HG03342 (cell line): ENCODE measurements around the gene GTF3C1.
A peak's percentile ranks its signal among the peaks of the same experiment; 100 is the strongest.
"Not testable (repeated sequence)": the region's sequence is repeated elsewhere in the genome, so short reads cannot be mapped to it uniquely, and the experiment has no call there.

Experiments used
- ATAC-seq: cut with Tn5 transposase; IDR thresholded peaks from one replicate; pipeline ENCODE4 v1.9.1; 2021; ENCODE audit warnings: mild to moderate bottlenecking, moderate library complexity; ENCODE audit not compliant: unreplicated experiment

The GTF3C1 gene

DNA sequence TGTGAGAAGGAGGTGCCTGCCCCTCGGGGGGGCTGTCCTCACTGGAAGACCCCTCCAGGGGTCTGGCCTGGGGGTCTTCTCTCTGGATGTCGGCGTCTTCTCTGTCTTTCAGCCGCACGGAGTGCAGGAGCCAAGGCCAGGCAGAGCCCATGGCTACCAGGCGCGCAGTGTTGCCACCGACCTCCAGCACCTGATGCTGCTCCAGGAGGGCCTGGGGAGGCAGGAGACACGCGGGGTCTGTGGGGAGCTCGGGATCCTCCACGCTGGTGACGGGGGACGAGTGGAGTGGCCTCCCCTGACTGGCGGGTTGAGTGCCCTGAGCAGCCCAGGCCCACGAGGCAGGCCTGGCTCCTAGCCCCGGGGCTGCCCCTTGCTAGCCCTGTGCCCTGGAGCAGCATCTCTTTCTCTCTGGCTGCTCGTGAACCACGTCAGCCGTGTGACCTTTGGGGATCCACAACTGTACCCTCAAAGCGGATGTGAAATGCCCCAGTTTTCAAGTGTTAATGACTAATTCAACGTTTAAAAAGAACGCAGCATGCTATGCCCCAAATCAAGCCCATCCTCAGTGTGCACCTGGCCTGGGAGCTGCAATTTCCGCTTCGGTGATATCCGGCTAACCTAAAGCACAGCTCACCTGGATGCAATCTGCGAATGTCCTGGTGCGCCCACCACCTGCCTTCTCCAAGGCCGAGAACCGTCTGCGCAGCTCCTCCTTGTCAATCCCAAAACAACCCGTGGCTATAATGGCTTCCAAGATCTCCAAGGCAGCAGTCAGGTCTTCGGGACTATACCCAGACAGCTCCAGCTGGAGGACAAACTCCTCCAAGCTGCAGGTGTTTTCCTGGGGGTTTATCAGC lies 84.9 kb downstream of the GTF3C1 start:
- no peak for ATAC-seq

DNA sequence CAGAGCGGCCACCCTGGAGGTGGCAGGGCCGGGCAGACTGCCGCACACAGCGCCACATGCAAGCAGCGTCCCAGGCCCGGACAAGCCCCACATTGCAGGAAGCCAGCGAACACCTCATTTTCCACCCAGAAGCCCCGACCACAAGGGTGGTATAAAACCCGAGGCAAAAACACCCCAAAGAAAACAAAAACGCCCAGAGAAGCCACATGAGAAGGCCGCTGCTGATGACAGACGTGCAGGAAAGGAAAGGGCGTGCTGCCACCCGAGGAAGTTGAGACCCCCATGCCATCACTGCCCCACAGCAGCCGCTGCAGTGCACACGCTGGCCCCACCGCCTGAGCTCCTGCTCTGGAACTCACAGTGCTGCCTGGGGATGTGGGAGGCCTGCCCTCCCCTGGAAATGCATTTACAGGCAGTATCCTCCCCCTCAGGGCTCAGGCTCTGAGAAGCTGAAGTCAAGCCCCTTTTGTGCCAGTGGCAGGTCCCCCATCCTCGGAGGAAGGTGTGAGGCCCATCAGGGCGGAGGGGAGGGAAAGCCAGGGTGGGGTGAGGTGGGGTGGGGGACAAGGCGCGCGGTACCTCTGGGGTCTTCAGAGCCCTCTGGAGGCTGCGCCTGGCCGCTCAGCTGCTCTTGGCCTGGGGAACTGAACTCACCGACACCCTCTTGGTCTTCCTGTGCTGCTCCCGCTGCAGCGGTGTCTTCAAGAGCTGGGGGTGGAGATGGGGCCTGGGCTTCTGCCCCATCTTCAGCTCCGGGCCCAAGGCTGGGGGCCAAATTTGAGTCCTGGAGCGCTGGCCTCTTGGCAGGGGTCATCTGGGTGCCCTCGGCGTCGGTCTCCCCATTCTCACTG lies 85.7 kb downstream of the GTF3C1 start:
- ATAC-seq: no peak

DNA sequence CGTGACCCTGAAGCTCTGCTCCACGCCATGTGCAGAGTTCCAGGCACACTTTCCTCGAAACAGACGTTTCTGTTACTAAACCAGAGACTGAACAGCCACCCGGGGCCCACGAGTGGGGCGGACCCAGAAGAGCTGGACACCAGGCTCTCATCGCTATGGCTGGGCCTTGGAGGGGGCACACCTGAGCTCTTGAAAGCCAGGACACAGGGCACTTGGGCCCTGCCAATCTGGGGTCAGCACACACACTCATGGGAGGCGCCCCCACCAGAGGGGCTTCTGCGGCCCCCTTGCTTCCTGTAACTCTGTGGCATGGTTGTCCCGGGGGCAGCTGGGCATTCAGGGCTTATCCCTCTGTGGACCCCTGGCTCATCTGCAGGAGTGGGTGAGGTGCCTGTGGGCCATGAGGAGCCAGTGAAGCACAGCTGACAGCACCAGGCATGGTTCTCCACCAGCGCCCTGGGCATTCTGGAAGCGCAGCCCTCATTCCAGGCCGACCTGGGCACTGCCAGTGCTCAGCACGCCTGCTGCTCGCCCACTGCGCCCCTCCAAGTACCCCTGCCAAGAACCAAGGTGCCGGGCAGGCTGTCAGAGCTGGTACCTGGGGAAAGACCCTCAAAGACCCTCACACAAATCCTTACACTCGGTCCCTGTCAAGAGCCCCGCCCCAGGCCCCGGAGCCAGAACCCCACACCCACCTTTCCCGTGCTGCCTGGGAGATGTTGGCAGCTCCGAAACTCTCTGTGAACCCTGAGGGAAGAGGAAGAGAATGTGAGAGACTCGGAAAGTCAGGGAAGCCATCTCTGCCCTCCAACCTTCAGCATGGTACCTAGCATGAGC lies 86.6 kb downstream of the GTF3C1 start:
- no peak for ATAC-seq

DNA sequence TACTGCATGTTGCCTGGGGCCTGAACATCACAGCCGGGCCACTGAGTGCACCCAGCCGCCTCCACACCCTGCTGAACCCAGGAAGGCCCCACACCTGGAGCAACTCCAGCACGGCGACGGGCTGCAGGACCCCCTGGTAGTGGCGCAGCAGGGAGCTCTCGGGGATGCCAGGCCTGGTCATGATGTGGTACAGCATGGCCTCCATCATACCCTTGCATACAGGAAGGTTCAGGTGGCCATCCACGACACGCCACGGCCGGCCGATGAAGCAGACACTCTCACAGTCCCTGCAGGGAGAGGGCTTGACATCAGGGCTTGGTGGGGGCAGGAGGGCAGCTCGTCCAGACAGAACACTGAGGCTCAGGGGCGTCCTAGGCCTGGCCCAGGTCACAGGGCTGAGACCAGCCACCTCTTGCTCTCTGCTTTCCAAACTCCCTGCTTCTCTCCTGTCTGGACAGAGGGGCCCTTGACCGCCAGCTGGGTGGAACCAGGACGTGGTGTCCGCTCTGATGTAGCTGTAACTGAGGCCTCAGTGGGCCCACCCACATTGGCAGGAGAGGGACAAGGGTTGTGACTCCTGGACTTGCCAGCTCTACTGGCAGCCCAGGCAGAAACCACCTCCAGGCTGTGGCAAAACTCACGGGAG lies 87.4 kb downstream of the GTF3C1 start:
- no peak for ATAC-seq

DNA sequence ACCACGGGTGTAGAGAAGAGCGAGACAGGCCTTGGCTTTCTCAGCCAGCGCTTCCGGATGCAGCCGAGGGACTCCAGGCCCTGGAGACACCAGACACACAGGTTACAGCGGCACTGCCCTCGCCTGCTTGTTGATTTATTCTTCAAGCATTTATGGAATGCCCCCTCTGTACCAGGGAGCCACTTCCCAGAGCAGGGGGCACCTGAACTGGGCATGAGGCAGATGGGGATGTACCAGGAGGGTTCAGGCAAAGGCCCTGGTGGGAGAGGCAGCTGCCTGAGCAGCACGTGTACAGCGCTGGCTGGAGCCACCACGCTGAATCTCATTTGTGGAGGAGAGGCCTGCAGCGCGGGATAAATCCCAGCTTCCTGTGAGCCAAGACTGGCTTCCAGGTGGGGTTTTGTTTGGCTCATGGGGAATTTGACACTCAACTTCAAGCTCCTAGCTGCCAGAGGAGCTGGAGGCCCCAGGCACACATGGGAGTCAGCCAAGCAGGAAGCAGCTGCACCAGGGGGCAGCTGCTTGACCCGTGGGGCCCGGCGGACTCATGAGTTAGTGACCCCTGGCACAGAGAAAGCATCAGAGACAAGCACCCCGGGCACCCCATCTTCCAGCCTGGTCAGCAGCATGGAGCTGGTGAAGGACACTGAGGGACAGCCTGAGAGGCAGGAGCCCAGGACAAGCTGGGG lies 88.1 kb downstream of the GTF3C1 start:
- no peak for ATAC-seq

DNA sequence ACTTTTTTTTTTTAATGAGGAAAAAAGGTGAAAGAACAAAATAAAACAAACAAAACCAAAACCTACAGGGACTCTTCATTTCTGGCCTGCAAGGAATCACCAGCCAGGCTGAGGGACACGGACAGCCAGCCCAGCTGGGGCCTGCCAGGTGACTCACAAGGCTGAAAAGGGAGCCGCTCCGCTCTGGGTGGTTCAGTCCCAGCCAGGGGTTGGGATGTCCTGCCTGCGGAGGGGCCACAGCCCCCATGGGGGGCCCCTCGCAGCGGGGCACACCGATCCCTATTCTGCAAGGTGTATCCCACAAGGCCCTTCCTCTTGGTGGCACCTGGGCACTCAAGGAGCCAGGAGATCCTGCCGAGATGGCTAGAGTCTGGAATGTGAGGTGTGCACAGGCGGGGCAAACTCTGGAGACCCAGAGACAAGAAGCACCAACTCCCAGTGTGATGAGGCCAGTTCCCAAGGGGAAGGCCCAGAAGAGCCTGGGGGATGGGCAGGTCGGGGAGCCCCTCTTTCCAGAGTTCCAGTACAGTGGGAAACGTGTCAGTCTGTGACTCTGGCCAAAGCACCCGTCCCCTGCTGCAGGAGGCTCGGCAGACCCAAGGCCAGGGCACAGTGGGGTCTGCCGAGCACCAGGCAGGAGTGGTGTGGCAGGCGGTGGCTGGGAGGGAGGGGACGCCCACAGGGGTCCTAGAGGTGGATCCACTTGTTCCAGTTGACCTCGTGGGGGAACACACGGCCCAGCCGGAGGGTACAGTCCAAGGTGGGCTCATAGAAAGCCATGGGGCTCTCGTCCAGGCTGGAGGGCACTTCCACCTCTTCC lies 88.8 kb downstream of the GTF3C1 start:
- ATAC-seq: no peak

DNA sequence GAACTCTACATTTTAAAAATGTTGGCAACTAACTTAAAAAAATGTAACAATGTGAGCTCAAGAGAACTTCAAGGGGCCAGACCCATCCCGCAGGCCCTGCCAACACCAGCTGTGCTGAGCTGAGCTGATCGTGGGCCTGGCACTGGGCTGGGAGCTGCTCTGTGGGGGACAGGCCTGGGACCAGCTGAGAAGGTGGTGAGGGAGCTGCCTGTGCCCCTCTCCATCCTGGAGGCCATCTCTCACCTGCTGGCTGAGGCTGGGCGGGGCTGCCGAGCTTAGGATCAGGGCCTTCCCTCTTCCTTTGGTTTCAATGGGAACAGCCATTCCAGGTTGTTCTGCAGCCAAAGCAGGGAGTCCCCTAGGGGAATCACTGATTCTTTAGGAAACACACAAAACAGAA lies 89.5 kb downstream of the GTF3C1 start:
- ATAC-seq: no peak

DNA sequence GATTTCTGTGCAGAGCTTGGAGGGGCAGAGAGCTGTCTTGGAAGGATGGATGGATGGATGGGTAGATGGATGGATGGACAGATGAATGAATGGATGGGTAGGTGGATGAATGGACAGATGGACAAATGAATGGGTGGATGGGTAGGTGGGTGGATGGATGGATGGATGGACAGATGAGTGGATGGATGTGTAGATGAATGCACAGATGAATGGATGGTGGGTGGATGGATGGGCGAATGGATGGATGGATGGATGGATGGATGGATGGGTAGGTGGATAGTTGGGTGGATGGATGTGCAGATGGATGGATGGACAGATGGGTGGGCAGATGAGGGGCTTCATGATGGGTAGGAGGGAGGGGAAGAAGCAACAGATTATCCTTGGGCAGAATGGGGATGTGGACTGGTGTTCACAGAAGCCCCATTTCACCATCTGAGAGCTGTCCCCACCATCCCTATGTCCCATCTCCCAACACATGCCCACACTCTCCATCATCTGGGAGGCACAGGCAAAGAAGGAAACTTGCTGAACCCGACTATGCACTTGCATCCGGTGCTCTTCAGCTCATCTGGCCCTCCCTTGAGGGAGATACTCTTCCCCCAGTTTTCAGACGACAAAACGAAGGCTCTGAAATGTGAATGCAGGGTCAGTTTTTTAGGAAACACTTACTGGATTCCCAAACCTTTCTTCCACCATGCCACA lies 90.6 kb downstream of the GTF3C1 start:
- no peak for ATAC-seq

DNA sequence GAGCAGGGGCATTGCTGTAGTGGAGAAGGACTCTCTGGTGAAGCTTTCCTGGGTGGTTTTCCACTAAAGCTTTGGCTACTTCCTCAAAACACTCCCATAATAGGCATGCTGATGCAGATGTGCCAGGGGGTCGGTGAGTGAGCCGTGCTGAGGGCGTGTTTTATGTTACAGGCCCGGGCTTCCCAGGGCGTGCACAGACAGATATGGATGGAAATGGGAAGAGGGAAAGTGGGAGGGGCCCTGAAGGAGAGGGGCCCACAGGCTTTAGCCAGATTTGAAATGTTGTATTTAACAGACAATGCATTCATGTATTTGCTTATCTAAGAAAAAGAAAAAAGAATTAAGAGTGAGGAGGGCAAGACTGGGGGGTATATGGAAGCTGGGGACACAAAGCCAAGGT lies 91.5 kb downstream of the GTF3C1 start:
- ATAC-seq: no peak

DNA sequence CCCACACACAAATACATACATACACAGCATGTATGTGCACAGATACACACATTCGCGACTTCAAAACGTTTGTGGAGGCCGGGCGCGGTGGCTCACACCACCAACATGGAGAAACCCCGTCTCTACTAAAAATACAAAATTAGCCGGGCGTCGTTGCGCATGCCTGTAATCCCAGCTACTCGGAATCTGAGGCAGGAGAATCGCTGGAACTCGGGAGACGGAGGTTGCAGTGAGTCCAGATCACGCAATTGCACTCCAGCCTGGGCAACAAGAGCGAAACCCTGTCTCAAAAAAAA lies 92.2 kb downstream of the GTF3C1 start:
- not testable (repeated sequence) for ATAC-seq

DNA sequence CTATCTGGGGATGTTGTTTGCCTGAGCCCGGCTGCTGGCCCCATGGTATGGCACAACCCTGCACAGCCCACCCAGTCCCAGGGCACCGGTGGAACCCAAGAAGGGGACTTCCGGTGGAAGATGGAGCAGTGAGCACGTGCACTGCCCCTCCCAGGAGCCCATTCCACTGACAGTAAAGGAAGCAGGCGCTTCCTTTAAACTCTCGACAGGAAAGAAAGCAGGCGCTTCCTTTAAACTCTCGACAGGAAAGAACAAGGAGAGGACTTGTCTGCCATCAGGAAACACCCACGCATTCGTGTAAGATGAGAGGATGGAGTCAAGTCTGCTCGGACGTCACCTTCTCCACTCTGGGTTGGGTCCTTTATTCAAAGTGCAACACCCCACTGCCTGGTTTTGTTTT lies 94.0 kb downstream of the GTF3C1 start:
- ATAC-seq: no peak

DNA sequence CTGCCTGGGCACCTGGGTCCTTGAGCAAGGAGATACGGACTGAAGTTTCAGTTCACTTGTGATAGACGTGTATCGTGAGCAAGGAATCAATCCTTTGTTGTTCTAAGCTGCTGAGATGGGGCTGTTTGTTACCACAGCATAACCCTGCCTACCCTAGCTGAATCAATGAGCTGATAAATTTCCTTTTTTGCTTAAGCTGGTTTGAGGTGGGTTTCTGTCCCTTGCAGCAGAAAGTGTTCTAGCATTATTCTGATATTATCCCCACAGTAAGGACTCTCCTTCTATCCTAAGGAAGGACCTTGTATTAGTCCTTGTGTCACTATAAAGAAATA lies 96.3 kb downstream of the GTF3C1 start:
- no peak for ATAC-seq

DNA sequence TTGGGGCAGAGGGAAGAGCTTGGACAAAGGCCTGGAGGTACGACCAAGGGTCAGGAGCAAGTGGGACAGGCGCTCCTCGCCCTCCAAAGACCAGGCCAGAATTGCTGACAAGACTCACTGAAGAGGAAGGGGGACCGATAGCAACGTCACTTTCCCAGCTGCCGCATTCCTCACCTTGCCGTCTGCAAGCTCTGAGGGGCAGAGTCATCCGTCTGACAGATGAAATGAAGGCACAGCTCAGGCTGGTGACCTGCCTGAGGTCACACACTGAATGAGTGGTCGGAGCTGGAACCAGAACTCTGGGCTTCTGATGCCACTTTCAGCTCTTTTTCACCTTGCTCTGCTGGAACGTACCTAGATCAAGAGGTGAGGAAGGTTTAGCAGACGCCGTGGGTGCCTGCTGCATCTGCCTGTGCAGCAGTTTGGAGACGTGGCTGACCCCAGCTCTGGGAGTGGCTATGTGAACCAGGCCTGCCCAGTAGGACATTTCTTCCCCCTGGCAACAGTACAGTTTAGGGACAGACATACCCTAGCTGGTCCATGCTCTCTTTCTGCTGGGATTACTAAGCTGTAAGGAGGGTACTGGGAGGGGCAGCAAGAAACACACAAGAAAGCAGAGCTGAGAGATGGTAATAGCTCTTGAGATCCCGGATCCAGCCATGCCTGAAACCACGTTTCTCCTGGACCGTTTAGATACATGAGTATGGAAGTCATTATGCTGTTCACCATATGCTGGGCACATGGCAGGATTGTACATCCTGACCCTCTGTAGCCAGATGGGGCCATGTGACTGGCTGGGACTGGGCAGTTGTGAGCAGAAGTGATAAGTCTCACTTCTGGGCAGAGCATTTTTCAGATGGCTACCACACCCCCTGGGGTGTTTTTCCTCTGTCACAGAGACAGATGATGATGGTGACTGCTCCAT lies 96.9 kb downstream of the GTF3C1 start:
- no peak for ATAC-seq

DNA sequence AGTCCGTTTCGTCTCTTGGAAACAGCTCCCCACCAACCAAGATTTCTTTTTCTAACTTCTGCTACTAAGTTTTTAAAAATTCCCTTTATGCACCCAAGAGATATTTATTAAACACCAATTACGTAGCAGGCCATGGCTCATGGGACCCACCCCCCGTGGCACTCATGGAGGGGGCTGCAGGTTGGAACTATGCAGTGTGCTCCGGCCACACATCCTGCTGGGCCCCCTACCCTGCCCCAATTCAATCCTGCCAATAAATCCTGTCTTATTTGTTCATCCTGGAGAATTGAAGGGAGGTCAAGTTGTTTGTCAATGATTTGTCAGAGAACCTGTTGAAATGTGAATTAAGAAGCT lies 99.5 kb downstream of the GTF3C1 start:
- ATAC-seq: peak; percentile 13

DNA sequence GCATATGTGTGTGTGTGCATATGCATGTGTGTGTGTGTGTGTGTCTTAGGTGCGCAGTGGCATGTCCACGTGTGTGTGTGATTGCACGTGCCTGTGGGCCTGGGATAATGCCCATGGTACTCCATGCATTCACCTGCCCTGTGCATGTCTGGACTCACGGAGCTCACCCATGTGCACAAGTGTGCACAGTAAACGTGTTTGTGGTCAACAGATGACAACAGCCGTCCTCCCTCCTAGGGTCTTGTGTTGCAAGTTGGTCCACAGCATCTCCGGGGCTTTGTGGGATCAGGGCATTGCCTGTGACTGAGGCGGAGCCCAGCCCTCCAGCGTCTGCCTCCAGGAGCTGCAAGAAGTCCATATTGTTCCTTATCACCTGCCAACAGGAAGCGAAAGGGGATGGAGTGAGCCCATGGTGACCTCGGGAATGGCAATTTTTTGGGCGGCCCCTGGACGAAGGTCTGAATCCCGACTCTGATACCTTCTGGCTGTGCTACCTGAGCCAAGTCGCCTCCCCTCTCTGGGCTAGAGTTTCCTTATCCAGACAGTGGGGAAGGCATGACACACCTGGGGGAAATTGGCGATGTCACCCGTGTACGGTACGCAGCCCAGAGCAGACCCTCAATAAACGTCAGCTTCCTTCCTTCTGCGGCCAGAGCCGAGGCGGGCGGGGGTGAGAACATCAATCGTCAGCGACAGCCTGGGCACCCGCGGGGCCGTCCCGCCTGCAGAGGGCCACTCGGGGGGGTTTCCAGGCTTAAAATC lies 100.1 kb downstream of the GTF3C1 start:
- peak; percentile 42 for ATAC-seq

DNA sequence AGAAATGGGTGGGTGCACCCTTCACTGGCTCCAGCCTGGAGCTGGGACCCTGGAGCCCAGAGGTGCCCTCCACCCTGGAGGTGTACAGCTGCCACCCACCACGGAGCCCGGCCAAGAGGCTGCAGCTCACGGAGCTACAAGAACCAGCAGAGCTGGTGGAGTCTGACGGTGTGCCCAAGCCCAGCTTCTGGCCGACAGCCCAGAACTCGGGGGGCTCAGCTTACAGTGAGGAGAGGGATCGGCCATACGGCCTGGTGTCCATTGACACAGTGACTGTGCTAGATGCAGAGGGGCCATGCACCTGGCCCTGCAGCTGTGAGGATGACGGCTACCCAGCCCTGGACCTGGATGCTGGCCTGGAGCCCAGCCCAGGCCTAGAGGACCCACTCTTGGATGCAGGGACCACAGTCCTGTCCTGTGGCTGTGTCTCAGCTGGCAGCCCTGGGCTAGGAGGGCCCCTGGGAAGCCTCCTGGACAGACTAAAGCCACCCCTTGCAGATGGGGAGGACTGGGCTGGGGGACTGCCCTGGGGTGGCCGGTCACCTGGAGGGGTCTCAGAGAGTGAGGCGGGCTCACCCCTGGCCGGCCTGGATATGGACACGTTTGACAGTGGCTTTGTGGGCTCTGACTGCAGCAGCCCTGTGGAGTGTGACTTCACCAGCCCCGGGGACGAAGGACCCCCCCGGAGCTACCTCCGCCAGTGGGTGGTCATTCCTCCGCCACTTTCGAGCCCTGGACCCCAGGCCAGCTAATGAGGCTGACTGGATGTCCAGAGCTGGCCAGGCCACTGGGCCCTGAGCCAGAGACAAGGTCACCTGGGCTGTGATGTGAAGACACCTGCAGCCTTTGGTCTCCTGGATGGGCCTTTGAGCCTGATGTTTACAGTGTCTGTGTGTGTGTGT lies 100.9 kb downstream of the GTF3C1 start:
- ATAC-seq: no peak
